Ectodermal cell (in vitro differentiated cells): ENCODE measurements around the gene UBQLN1.

Experiments used
- H3K27ac ChIP-seq: 2 replicates; pipeline ENCODE4 v1.7.0; 2013; ENCODE audit warnings: mild to moderate bottlenecking, low read depth, low read length; ENCODE audit not compliant: insufficient read depth, poor library complexity, severe bottlenecking
- H3K27me3 ChIP-seq: 2 replicates; pipeline ENCODE4 v1.7.0; 2013; ENCODE audit warnings: mild to moderate bottlenecking, low read length; ENCODE audit not compliant: insufficient read depth, control insufficient read depth, poor library complexity, severe bottlenecking
- H3K36me3 ChIP-seq: one replicate; pipeline ENCODE4 v1.7.0; 2013; ENCODE audit warnings: low read length; ENCODE audit not compliant: control insufficient read depth, insufficient read depth
- H3K4me1 ChIP-seq: one replicate; pipeline ENCODE4 v1.7.0; 2013; ENCODE audit warnings: low read length; ENCODE audit not compliant: control insufficient read depth, insufficient read depth
- H3K4me3 ChIP-seq: 2 replicates; pipeline ENCODE4 v1.7.0; 2013; ENCODE audit warnings: low read depth, low read length, control low read depth; ENCODE audit not compliant: insufficient read depth
- H3K9me3 ChIP-seq: 2 replicates; pipeline ENCODE4 v1.7.0; 2013; ENCODE audit warnings: mild to moderate bottlenecking, low read length, moderate library complexity; ENCODE audit not compliant: control insufficient read depth
- WGBS, 2 experiments: methylation state at CpG; one replicate each; pipeline ENCODE4 v1.1.7; 2013; ENCODE audit warnings: missing lambda C conversion rate in 2 of 2; 5-methylcytosine and 5-hydroxymethylcytosine counted together

Gene UBQLN1

GRCh38 chr9:83656952-83657351 lies 50.8 kb downstream of the UBQLN1 start:
- WGBS, 2 experiments, result 91 to 93% methylated on average over 6 of the region's 6 CpGs
- Histone ChIP-seq H3K27ac (no peak overlapping the region), H3K4me3 (no peak overlapping the region), H3K4me1 (no peaks in the 10 kb centered on the region), H3K27me3 (no peaks in the 10 kb centered on the region), H3K9me3 (no peaks in the 10 kb centered on the region), H3K36me3 (peaks cover 42% of the 10 kb centered on the region)

GRCh38 chr9:83656032-83656680 lies 51.6 kb downstream of the UBQLN1 start:
- no peaks in the 10 kb centered on the region for H3K27me3 ChIP-seq
- H3K4me3 ChIP-seq, result no peak overlapping the region
- WGBS, 2 experiments, result 96 to 98% methylated on average over 1 of the region's 2 CpGs
- H3K36me3 ChIP-seq, result peaks cover 43% of the 10 kb centered on the region
- H3K9me3 ChIP-seq, result no peaks in the 10 kb centered on the region
- no peak overlapping the region for H3K27ac ChIP-seq
- H3K4me1 ChIP-seq, result no peaks in the 10 kb centered on the region

GRCh38 chr9:83655433-83655832 lies 52.3 kb downstream of the UBQLN1 start:
- no peaks in the 10 kb centered on the region for H3K9me3 ChIP-seq
- no peak overlapping the region for H3K4me3 ChIP-seq
- no peaks in the 10 kb centered on the region for H3K27me3 ChIP-seq
- no peak overlapping the region for H3K27ac ChIP-seq
- peaks cover 42% of the 10 kb centered on the region for H3K36me3 ChIP-seq
- H3K4me1 ChIP-seq, result no peaks in the 10 kb centered on the region
- WGBS, 2 experiments, result 100% methylated on average over 1 of the region's 1 CpG

DNA sequence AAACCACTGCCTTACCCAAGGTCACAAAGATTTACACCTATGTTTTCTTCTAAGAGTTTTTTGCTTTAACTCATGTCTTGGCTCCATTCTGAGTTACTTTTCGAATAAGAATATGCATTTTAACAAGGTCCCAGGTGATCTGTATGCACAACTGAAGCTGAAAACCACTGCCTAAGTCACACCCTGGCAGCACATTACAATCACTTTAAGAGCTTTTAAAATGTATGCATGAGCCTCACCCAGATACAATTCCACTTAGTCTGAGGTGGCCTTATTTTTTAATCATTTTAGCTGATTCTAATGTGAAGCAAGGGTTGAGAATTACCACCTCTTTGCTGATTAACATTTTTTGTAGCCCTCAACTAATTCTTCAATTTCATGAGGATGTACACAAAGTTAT lies 55.3 kb downstream of the UBQLN1 start:
- 100% methylated on average over 1 of the region's 1 CpG for WGBS, 2 experiments
- no peaks in the 10 kb centered on the region for H3K4me1 ChIP-seq
- peaks cover 25% of the 10 kb centered on the region for H3K36me3 ChIP-seq
- no peak overlapping the region for H3K4me3 ChIP-seq
- H3K27ac ChIP-seq, result no peak overlapping the region
- H3K27me3 ChIP-seq, result no peaks in the 10 kb centered on the region
- no peaks in the 10 kb centered on the region for H3K9me3 ChIP-seq

DNA sequence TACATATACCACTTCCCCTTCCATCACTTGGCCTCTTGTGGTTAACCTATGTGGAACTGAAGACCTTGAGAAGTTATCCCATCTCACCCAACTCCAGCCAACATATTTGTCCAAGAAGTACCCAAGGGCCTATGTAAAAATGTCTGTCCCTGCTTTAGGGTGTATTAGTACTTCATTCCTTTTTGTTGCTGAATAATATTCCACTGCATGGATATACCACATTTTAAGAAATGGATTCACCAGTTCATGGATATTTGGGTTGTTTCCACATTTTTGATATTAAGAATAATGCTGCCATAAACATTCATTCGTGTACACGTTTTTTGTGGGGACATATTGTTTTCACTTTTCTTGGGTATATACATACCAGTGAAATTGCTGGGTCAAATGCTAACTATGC lies 56.2 kb downstream of the UBQLN1 start:
- WGBS, 2 experiments, result 98 to 100% methylated on average over 2 of the region's 2 CpGs

DNA sequence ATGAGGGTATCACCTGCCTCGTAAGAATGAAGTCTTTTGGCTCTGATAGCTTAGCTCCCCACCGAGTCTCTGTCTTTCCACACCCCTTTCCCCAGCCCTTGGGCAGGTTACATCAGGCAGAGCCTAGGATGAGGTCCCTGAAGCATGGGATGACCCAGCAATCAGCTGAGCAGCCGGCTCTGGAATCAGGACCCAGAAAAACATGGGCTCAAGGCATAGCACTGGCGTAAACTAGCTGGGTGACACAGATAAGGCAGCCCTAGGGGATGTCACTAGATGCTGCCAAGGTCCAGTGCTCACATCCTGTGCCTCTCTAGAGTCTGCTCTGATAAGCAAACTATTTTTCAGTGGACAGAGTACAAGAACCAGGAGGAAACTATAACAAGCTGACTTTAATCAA lies 58.2 kb downstream of the UBQLN1 start:
- peaks cover 20% of the 10 kb centered on the region for H3K36me3 ChIP-seq
- H3K9me3 ChIP-seq, result no peaks in the 10 kb centered on the region
- H3K4me1 ChIP-seq, result no peaks in the 10 kb centered on the region
- WGBS, 2 experiments, result 79 to 89% methylated on average over 4 of the region's 4 CpGs
- H3K4me3 ChIP-seq, result no peak overlapping the region
- H3K27me3 ChIP-seq, result no peaks in the 10 kb centered on the region
- H3K27ac ChIP-seq, result no peak overlapping the region

More for the DNA sequence above, 56.2 kb downstream of the UBQLN1 start:
- Histone ChIP-seq H3K4me1 (no peaks in the 10 kb centered on the region), H3K36me3 (peaks cover 24% of the 10 kb centered on the region), H3K27me3 (no peaks in the 10 kb centered on the region), H3K4me3 (no peak overlapping the region), H3K27ac (no peak overlapping the region), H3K9me3 (no peaks in the 10 kb centered on the region)

- no peak overlapping the region for H3K4me3 ChIP-seq
- no peaks in the 10 kb centered on the region for H3K4me1 ChIP-seq
- H3K27ac ChIP-seq, result no peak overlapping the region
- H3K36me3 ChIP-seq, result peaks cover 20% of the 10 kb centered on the region
- WGBS, 2 experiments, result 34 to 46% methylated on average over 6 to 7 of the region's 8 CpGs
- no peaks in the 10 kb centered on the region for H3K9me3 ChIP-seq
- no peaks in the 10 kb centered on the region for H3K27me3 ChIP-seq
Measured at GRCh38 chr9:83649080-83649479, 58.7 kb downstream of the UBQLN1 start.

DNA sequence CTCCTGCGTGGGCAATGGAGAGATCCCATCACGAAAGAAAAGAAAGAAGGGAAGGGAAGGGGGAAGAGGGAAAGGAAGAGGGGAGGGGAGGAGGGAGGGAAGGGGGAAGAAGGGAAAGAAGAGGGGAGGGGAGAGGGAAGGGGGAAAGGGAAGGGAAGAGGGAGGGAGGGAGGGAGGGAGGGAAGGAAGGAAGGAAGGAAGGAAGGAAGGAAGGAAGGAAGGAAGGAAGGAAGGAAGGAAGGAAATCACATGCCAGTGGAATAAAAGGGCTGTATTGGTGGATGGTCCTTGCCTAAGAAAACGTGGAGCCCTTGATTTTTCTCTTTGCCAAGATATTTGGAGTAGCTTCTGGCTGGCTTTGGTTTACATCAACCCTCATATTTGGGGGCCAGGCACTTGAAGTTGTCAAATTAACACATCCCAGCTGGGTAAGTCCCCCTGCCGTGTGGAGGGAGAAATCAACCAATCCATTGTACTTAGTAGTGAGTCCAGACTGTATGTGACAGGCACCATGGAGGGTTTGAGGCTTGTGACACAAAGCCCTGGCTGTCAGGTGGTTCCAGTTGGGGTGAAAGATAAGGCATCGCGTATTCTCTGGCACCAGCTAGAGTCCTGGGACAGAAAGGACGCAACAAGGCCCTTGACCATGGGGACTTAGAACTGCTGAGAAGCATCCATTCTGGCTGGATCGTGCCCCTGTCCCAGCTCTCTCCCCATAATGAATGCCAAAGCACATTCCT lies 61.1 kb downstream of the UBQLN1 start:
- no peaks in the 10 kb centered on the region for H3K27me3 ChIP-seq
- no peaks in the 10 kb centered on the region for H3K9me3 ChIP-seq
- H3K4me3 ChIP-seq, result no peak overlapping the region
- H3K36me3 ChIP-seq, result peaks cover 10% of the 10 kb centered on the region
- 85 to 88% methylated on average over 8 of the region's 8 CpGs for whole genome bisulfite sequencing, 2 experiments
- no peak overlapping the region for H3K27ac ChIP-seq
- no peaks in the 10 kb centered on the region for H3K4me1 ChIP-seq

DNA sequence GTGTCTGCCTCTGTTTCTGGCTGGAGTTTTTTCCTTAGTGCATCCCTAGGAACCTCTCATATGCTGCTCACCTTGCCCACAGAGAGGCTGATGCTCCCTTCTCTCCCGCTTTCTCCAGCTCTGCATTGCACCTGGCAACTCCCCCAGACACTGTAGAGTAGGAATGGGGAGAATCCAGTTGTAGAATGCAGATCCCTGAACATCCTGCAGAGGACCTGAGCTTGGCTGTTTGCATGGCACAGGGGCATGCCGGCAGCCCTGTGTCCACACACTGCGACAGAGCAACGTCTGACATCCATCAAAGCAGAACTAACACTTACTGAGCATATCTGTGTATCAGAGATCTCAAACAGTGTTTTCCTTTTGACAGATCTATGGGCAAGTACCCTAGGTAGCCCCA lies 65.0 kb downstream of the UBQLN1 start:
- no peaks in the 10 kb centered on the region for H3K9me3 ChIP-seq
- H3K4me3 ChIP-seq, result no peak overlapping the region
- 81% methylated on average over 4 of the region's 4 CpGs for WGBS, 2 experiments

GRCh38 chr9:83639266-83639665 lies 68.5 kb downstream of the UBQLN1 start:
- H3K4me3 ChIP-seq, result no peak overlapping the region
- H3K27me3 ChIP-seq, result no peaks in the 10 kb centered on the region
- H3K4me1 ChIP-seq, result peaks cover 3% of the 10 kb centered on the region
- H3K9me3 ChIP-seq, result no peaks in the 10 kb centered on the region
- no peak overlapping the region for H3K27ac ChIP-seq
- no peaks in the 10 kb centered on the region for H3K36me3 ChIP-seq
- WGBS, 2 experiments, result 93 to 100% methylated on average over 1 of the region's 1 CpG

More for the DNA sequence above, 65.0 kb downstream of the UBQLN1 start:
- no peaks in the 10 kb centered on the region for H3K4me1 ChIP-seq
- H3K27ac ChIP-seq, result no peak overlapping the region
- no peaks in the 10 kb centered on the region for H3K36me3 ChIP-seq
- H3K27me3 ChIP-seq, result no peaks in the 10 kb centered on the region
